Glomerular endothelial cell (primary cell): ENCODE measurements around the gene AKNAD1. TPM values are rescaled to one million over a fixed set of nuclear protein-coding genes. Genes with fewer than 3 reads are reported as not detected.

Experiments
- DNase-seq: peaks from one replicate; pipeline ENCODE4 v3.0.0-alpha.2; 2011; ENCODE audit warnings: low read depth, low spot score; ENCODE audit errors: extremely low read depth
- total RNA-seq: library from RNA; depleted of rRNA; stranded (reverse); fragments of >200 nt; gene quantifications from 2 replicates; pipeline ENCODE4 v1.2.3, GENCODE V29; 2015

Gene AKNAD1
- total RNA-seq, 1 donor from 2014 or later, result not detected

- no peak for DNase-seq
Observed at GRCh38 chr1:108832929-108833328, 24.0 kb downstream of the AKNAD1 start.

- DNase-seq, result peak; percentile 73
Observed at GRCh38 chr1:108831225-108831624, 25.7 kb downstream of the AKNAD1 start.

GRCh38 chr1:108830119-108831008 is 26.5 kb downstream of the AKNAD1 start:
- DNase-seq, result peak; percentile 68

GRCh38 chr1:108829498-108829916 is 27.4 kb downstream of the AKNAD1 start:
- no peak for DNase-seq

- DNase-seq, result peak; percentile 41
Observed at GRCh38 chr1:108828074-108828961, 28.6 kb downstream of the AKNAD1 start.

GRCh38 chr1:108826081-108826635 is 30.7 kb downstream of the AKNAD1 start:
- no peak for DNase-seq

- no peak for DNase-seq
Observed at GRCh38 chr1:108824051-108824450, 32.8 kb downstream of the AKNAD1 start.

GRCh38 chr1:108823632-108824031 is 33.3 kb downstream of the AKNAD1 start:
- no peak for DNase-seq

GRCh38 chr1:108819878-108820277 is 37.0 kb downstream of the AKNAD1 start:
- DNase-seq, result no peak

- no peak for DNase-seq
Observed at GRCh38 chr1:108817811-108818210, 39.1 kb downstream of the AKNAD1 start.

- DNase-seq, result no peak
Observed at GRCh38 chr1:108817016-108817415, 39.9 kb downstream of the AKNAD1 start.

GRCh38 chr1:108816049-108816893 is 40.6 kb downstream of the AKNAD1 start:
- DNase-seq, result peak; percentile 88

- DNase-seq, result no peak
Observed at GRCh38 chr1:108815566-108815965, 41.3 kb downstream of the AKNAD1 start.

- DNase-seq, result no peak
Observed at GRCh38 chr1:108814343-108815125, 42.4 kb downstream of the AKNAD1 start.

GRCh38 chr1:108813326-108813725 is 43.6 kb downstream of the AKNAD1 start:
- no peak for DNase-seq

- no peak for DNase-seq
Observed at GRCh38 chr1:108811611-108812010, 45.3 kb downstream of the AKNAD1 start.

- DNase-seq, result no peak
Observed at GRCh38 chr1:108808438-108808837, 48.5 kb downstream of the AKNAD1 start.

GRCh38 chr1:108803548-108803947 is 53.3 kb downstream of the AKNAD1 start:
- DNase-seq, result no peak

- peak; percentile 5 for DNase-seq
Observed at GRCh38 chr1:108801101-108801500, 55.8 kb downstream of the AKNAD1 start.
